Esophagus muscularis mucosa (tissue), 4 donors: Measurements from ENCODE around the gene NCOR2. TPM values are rescaled to one million over a fixed set of nuclear protein-coding genes. Genes with fewer than 3 reads are reported as not detected.
A peak's percentile ranks its signal among the peaks of the same experiment; 100 is the strongest.

Source experiments
- DNase-seq: peaks from one replicate; pipeline ENCODE4 v3.0.0-alpha.2; 2017; ENCODE audit errors: extremely low spot score
- H3K27ac ChIP-seq, 4 donors: fragments of 200-600 bp; sonication (generic); replicated peaks in 1 of 4; 1 replicate in 3 of 4; 2 replicates in 1 of 4; pipeline ENCODE4 v1.5.1; 2016 to 2019; ENCODE audit warnings: mild to moderate bottlenecking in 1 of 4
- H3K27me3 ChIP-seq, 4 donors: fragments of 200-600 bp; sonication (generic); one replicate each; pipeline versions ENCODE4 v1.5.1 to v1.6.0; 2016 to 2019
- H3K36me3 ChIP-seq, 4 donors: fragments of 200-600 bp; sonication (generic); one replicate each; pipeline ENCODE4 v1.5.1; 2016 to 2019
- H3K4me1 ChIP-seq, 4 donors: fragments of 200-600 bp; sonication (generic); one replicate each; pipeline ENCODE4 v1.5.1; 2016 to 2019
- H3K4me3 ChIP-seq, 4 donors: fragments of 200-600 bp; sonication (generic); 1 replicate in 2 of 4; 2 replicates in 2 of 4; pipeline ENCODE4 v1.5.1; 2016 to 2019; ENCODE audit warnings: mild to moderate bottlenecking in 4 of 4, moderate library complexity in 1 of 4
- H3K9me3 ChIP-seq, 4 donors: fragments of 200-600 bp; sonication (generic); 1 replicate in 3 of 4; 2 replicates in 1 of 4; pipeline ENCODE4 v1.5.1; 2016 to 2019
- CTCF ChIP-seq, 3 experiments: fragments of 200-600 bp in 2 of 3; fragments of 450-650 bp in 1 of 3; sonication (generic) in 2 of 3; IDR thresholded peaks; one replicate each; pipeline ENCODE4 v1.5.1; 2017 to 2019; ENCODE audit warnings: antibody characterized with exemption in 3 of 3, mild to moderate bottlenecking in 2 of 3, moderate library complexity in 1 of 3
- EP300 ChIP-seq: sonication (generic); formaldehyde crosslinking; IDR thresholded peaks from one replicate; pipeline ENCODE4 v1.6.1; 2017; ENCODE audit warnings: antibody characterized with exemption
- POLR2A ChIP-seq: fragments of 450-650 bp; IDR thresholded peaks from one replicate; pipeline ENCODE4 v1.6.1; 2017; ENCODE audit warnings: antibody characterized with exemption, moderate library complexity, mild to moderate bottlenecking, low read depth
- POLR2AphosphoS5 ChIP-seq, 2 donors: sonication (generic); formaldehyde crosslinking; IDR thresholded peaks; one replicate each; pipeline ENCODE4 v1.6.1; 2017; ENCODE audit warnings: antibody characterized with exemption in 2 of 2
- WGBS: methylation state at CpG from one replicate; pipeline ENCODE4 v1.1.5; 2018; 5-methylcytosine and 5-hydroxymethylcytosine counted together
- intact Hi-C: fragments of 100-400 bp; cut with DNase I; formaldehyde crosslinking; loops from one replicate; pipeline ENCODE4 v1.15.1; 2023
- total RNA-seq, 4 donors: library from RNA; depleted of rRNA; stranded (reverse); fragments of >200 nt; gene quantifications; one replicate each; pipeline versions ENCODE4 v1.1.0 to v1.2.1, GENCODE V29; 2016

The NCOR2 gene
- total RNA-seq, 4 donors from 2014 or later, result 107 to 188 (median 131) TPM

- Histone ChIP-seq H3K27me3 (no peaks in the 10 kb centered on the region), H3K4me1 (peaks cover 69 to 97% (median 92%) of the 10 kb centered on the region in 4 donors), H3K9me3 (no peaks in the 10 kb centered on the region), H3K27ac (peak overlapping the region in 2 of 4 donors; percentile 39 to 97), H3K36me3 (no peaks in the 10 kb centered on the region), H3K4me3 (no peak overlapping the region)
- WGBS, result 70% methylated on average over 21 of the region's 21 CpGs
- no peak for DNase-seq
- TF ChIP-seq POLR2AphosphoS5 (IDR thresholded peaks at IDR 0.05) (no peak), EP300 (no peak), CTCF (IDR thresholded peaks at IDR 0.05) (no peak), POLR2A (no peak)
- intact Hi-C loops, result loop anchor here (5.0 kb wide), 1 partner anchor 38 kb away; no protein-coding TSS in a partner anchor
These were observed 7.1 kb downstream of the NCOR2 start for GRCh38 chr12:124560146-124560890.

- 86% methylated on average over 12 of the region's 12 CpGs for WGBS
- TF ChIP-seq POLR2AphosphoS5 (IDR thresholded peaks at IDR 0.05) (no peak), EP300 (no peak), CTCF (IDR thresholded peaks at IDR 0.05) (no peak), POLR2A (no peak)
- intact Hi-C loops, result loop anchor here (5.0 to 10.0 kb wide), 2 partner anchors 37 to 55 kb away; no protein-coding TSS in a partner anchor
- H3K9me3 ChIP-seq, result no peaks in the 10 kb centered on the region
- peaks cover 69 to 97% (median 92%) of the 10 kb centered on the region in 4 donors for H3K4me1 ChIP-seq
- no peak for DNase-seq
- H3K36me3 ChIP-seq, result no peaks in the 10 kb centered on the region
- peak overlapping the region in 2 of 4 donors; percentile 25 to 81 for H3K27ac ChIP-seq
- no peaks in the 10 kb centered on the region for H3K27me3 ChIP-seq
- H3K4me3 ChIP-seq, result no peak overlapping the region
These were observed 8.0 kb downstream of the NCOR2 start for GRCh38 chr12:124559182-124560017.

GRCh38 chr12:124558313-124558712 is 9.1 kb downstream of the NCOR2 start:
- Histone ChIP-seq H3K4me1 (peaks cover 67 to 97% (median 90%) of the 10 kb centered on the region in 4 donors), H3K9me3 (no peaks in the 10 kb centered on the region), H3K36me3 (no peaks in the 10 kb centered on the region), H3K4me3 (no peak overlapping the region), H3K27me3 (no peaks in the 10 kb centered on the region), H3K27ac (peak overlapping the region; percentile 47 to 81 (median 60))
- WGBS, result 88% methylated on average over 2 of the region's 8 CpGs
- TF ChIP-seq CTCF (IDR thresholded peaks at IDR 0.05) (no peak), POLR2AphosphoS5 (IDR thresholded peaks at IDR 0.05) (no peak), EP300 (no peak), POLR2A (no peak)
- intact Hi-C loops, result loop anchor here (10.0 kb wide), 1 partner anchor 54 kb away; no protein-coding TSS in a partner anchor
- no peak for DNase-seq

GRCh38 chr12:124557518-124558223 is 9.7 kb downstream of the NCOR2 start:
- H3K27ac ChIP-seq, result peak overlapping the region; percentile 47 to 81 (median 60)
- H3K27me3 ChIP-seq, result no peaks in the 10 kb centered on the region
- intact Hi-C loops, result loop anchor here (10.0 kb wide), 1 partner anchor 53 kb away; no protein-coding TSS in a partner anchor
- H3K9me3 ChIP-seq, result no peaks in the 10 kb centered on the region
- no peaks in the 10 kb centered on the region for H3K36me3 ChIP-seq
- H3K4me1 ChIP-seq, result peaks cover 61 to 95% (median 87%) of the 10 kb centered on the region in 4 donors
- no peak overlapping the region for H3K4me3 ChIP-seq
- no peak for DNase-seq
- TF ChIP-seq POLR2AphosphoS5 (IDR thresholded peaks at IDR 0.05) (no peak), POLR2A (no peak), CTCF (IDR thresholded peaks at IDR 0.05) (no peak), EP300 (no peak)
- 53% methylated on average over 10 of the region's 15 CpGs for WGBS
